GM18519 (cell line): Measurements from ENCODE around the gene NKX2-3.
A peak's percentile ranks its signal among the peaks of the same experiment; 100 is the strongest.

Experiments
- ATAC-seq: cut with Tn5 transposase; IDR thresholded peaks from one replicate; pipeline ENCODE4 v1.9.1; 2021; ENCODE audit warnings: mild to moderate bottlenecking, moderate library complexity; ENCODE audit not compliant: unreplicated experiment, low FRiP score

NKX2-3 gene

GRCh38 chr10:99532687-99533495 is at the start of gene NKX2-3:
Gene NKX2-3, plus strand, starts transcription at chr10:99532942. Its CDS starts 190 bp downstream, at chr10:99533132.
- ATAC-seq: peak; percentile 53

- no peak for ATAC-seq
Observed at GRCh38 chr10:99484626-99485581, 47.8 kb upstream of the NKX2-3 start.

GRCh38 chr10:99487125-99487807 is 45.5 kb upstream of the NKX2-3 start:
- no peak for ATAC-seq

- no peak for ATAC-seq
Observed at GRCh38 chr10:99489271-99489670, 43.5 kb upstream of the NKX2-3 start.

GRCh38 chr10:99497343-99498025 is 35.3 kb upstream of the NKX2-3 start:
- no peak for ATAC-seq

- no peak for ATAC-seq
Observed at GRCh38 chr10:99506416-99506815, 26.3 kb upstream of the NKX2-3 start.

- no peak for ATAC-seq
Observed at GRCh38 chr10:99507265-99507664, 25.5 kb upstream of the NKX2-3 start.

- no peak for ATAC-seq
Observed at GRCh38 chr10:99513061-99513460, 19.7 kb upstream of the NKX2-3 start.

GRCh38 chr10:99519690-99520039 is 13.1 kb upstream of the NKX2-3 start:
- no peak for ATAC-seq

- no peak for ATAC-seq
Observed at GRCh38 chr10:99520040-99520846, 12.5 kb upstream of the NKX2-3 start.

GRCh38 chr10:99520847-99521764 is 11.6 kb upstream of the NKX2-3 start:
- ATAC-seq: no peak

GRCh38 chr10:99521765-99522469 is 10.8 kb upstream of the NKX2-3 start:
- ATAC-seq: no peak

- ATAC-seq: no peak
Observed at GRCh38 chr10:99522470-99523250, 10.1 kb upstream of the NKX2-3 start.

- no peak for ATAC-seq
Observed at GRCh38 chr10:99523251-99523773, 9.4 kb upstream of the NKX2-3 start.

GRCh38 chr10:99524050-99524666 is 8.6 kb upstream of the NKX2-3 start:
- no peak for ATAC-seq

GRCh38 chr10:99524736-99525380 is 7.9 kb upstream of the NKX2-3 start:
- ATAC-seq: no peak
